ENCODE measurements around the gene AGAP3. TPM values are rescaled to one million over a fixed set of nuclear protein-coding genes. Genes with fewer than 3 reads are reported as not detected.
A peak's percentile ranks its signal among the peaks of the same experiment; 100 is the strongest.

The AGAP3 gene
- total and polyA plus RNA-seq, 2 donors (not counting 1 experiment from before 2014, with no cell fraction given): 32.9 to 34.2 TPM

GRCh38 chr7:151057506-151057988 is 28.7 kb upstream of the AGAP3 start, which contains the start of gene CDK5:
TSS of gene CDK5 (minus strand) at chr7:151057897. CDS start at chr7:151057848, 49 bp downstream.
- Histone ChIP-seq H3K4me1 (ENCODE audit: control insufficient read depth, extremely low read depth, insufficient read depth, low read length) (peaks cover 21% of the 10 kb centered on the region), H3K27me3 (ENCODE audit: control insufficient read depth, insufficient read depth, low read length) (no peaks in the 10 kb centered on the region), H3K9ac (ENCODE audit: insufficient read depth, low read length) (peak within 1 kb of the TSS; percentile 54), H3K4me2 (ENCODE audit: extremely low read depth, insufficient read depth, low read length) (peak within 1 kb of the TSS; percentile 85), H4K20me1 (ENCODE audit: control insufficient read depth, extremely low read depth, insufficient read depth, low read length) (no peaks in the 10 kb centered on the region), H3K36me3 (ENCODE audit: control insufficient read depth, insufficient read depth, low read length) (peaks cover 1% of the 10 kb centered on the region), H3K9me3 (ENCODE audit: control insufficient read depth, insufficient read depth, low read depth, low read length) (no peaks in the 10 kb centered on the region), H3K4me3 (replicated peaks in 1 of 4; ENCODE audit: control extremely low read depth in 1 of 4, insufficient read depth in 1 of 4, low read depth in 3 of 4, low read length in 4 of 4) (peak within 1 kb of the TSS; percentile 61 to 89 (median 78)), H3K27ac (ENCODE audit: insufficient read depth, low read length) (peak within 1 kb of the TSS; percentile 93), H2AFZ (ENCODE audit: low read length) (peak within 1 kb of the TSS; percentile 61), H3K79me2 (ENCODE audit: control insufficient read depth, insufficient read depth, low read length) (peaks cover 26% of the 10 kb centered on the region)
- no peak for DNase-seq (ENCODE audit: low read depth in 2 of 2)
- TF ChIP-seq CTCF (conservative IDR thresholded peaks at IDR 0.05 in 1 of 2, IDR thresholded peaks at IDR 0.05 in 1 of 2; ENCODE audit: low read depth in 1 of 2, low read length in 2 of 2) (no peak), EZH2 (IDR thresholded peaks at IDR 0.05; ENCODE audit: low read length, missing control alignments) (no peak)

GRCh38 chr7:151057989-151058780 is 28.1 kb upstream of the AGAP3 start:
- Histone ChIP-seq H3K9ac (ENCODE audit: insufficient read depth, low read length) (peak overlapping the region; percentile 54), H3K27me3 (ENCODE audit: control insufficient read depth, insufficient read depth, low read length) (no peaks in the 10 kb centered on the region), H3K79me2 (ENCODE audit: control insufficient read depth, insufficient read depth, low read length) (peaks cover 30% of the 10 kb centered on the region), H2AFZ (ENCODE audit: low read length) (peak overlapping the region; percentile 28), H4K20me1 (ENCODE audit: control insufficient read depth, extremely low read depth, insufficient read depth, low read length) (no peaks in the 10 kb centered on the region), H3K4me2 (ENCODE audit: extremely low read depth, insufficient read depth, low read length) (peak overlapping the region; percentile 71), H3K4me3 (replicated peaks in 1 of 4; ENCODE audit: control extremely low read depth in 1 of 4, insufficient read depth in 1 of 4, low read depth in 3 of 4, low read length in 4 of 4) (peak overlapping the region; percentile 34 to 89 (median 58)), H3K27ac (ENCODE audit: insufficient read depth, low read length) (peak overlapping the region; percentile 93), H3K4me1 (ENCODE audit: control insufficient read depth, extremely low read depth, insufficient read depth, low read length) (peaks cover 23% of the 10 kb centered on the region), H3K36me3 (ENCODE audit: control insufficient read depth, insufficient read depth, low read length) (peaks cover 1% of the 10 kb centered on the region), H3K9me3 (ENCODE audit: control insufficient read depth, insufficient read depth, low read depth, low read length) (no peaks in the 10 kb centered on the region)
- TF ChIP-seq EZH2 (IDR thresholded peaks at IDR 0.05; ENCODE audit: low read length, missing control alignments) (no peak), CTCF (conservative IDR thresholded peaks at IDR 0.05 in 1 of 2, IDR thresholded peaks at IDR 0.05 in 1 of 2; ENCODE audit: low read depth in 1 of 2, low read length in 2 of 2) (peak in 1 of 2 donors; percentile 0)
- DNase-seq (ENCODE audit: low read depth in 2 of 2): peak; percentile 100

GRCh38 chr7:151058781-151059366 is 27.4 kb upstream of the AGAP3 start:
- H3K4me1 ChIP-seq (ENCODE audit: control insufficient read depth, extremely low read depth, insufficient read depth, low read length): peaks cover 23% of the 10 kb centered on the region
- TF ChIP-seq CTCF (conservative IDR thresholded peaks at IDR 0.05 in 1 of 2, IDR thresholded peaks at IDR 0.05 in 1 of 2; ENCODE audit: low read depth in 1 of 2, low read length in 2 of 2) (no peak), EZH2 (IDR thresholded peaks at IDR 0.05; ENCODE audit: low read length, missing control alignments) (no peak)
- H3K4me3 ChIP-seq (replicated peaks in 1 of 4; ENCODE audit: control extremely low read depth in 1 of 4, insufficient read depth in 1 of 4, low read depth in 3 of 4, low read length in 4 of 4): peak overlapping the region; percentile 55 to 89 (median 81)
- no peaks in the 10 kb centered on the region for H3K27me3 ChIP-seq (ENCODE audit: control insufficient read depth, insufficient read depth, low read length)
- H3K4me2 ChIP-seq (ENCODE audit: extremely low read depth, insufficient read depth, low read length): peak overlapping the region; percentile 71
- no peaks in the 10 kb centered on the region for H3K9me3 ChIP-seq (ENCODE audit: control insufficient read depth, insufficient read depth, low read depth, low read length)
- no peaks in the 10 kb centered on the region for H4K20me1 ChIP-seq (ENCODE audit: control insufficient read depth, extremely low read depth, insufficient read depth, low read length)
- peak in 1 of 2 donors; percentile 58 for DNase-seq (ENCODE audit: low read depth in 2 of 2)
- peak overlapping the region; percentile 93 for H3K27ac ChIP-seq (ENCODE audit: insufficient read depth, low read length)
- H2AFZ ChIP-seq (ENCODE audit: low read length): no peak overlapping the region
- peak overlapping the region; percentile 74 for H3K9ac ChIP-seq (ENCODE audit: insufficient read depth, low read length)
- H3K36me3 ChIP-seq (ENCODE audit: control insufficient read depth, insufficient read depth, low read length): peaks cover 1% of the 10 kb centered on the region
- peaks cover 33% of the 10 kb centered on the region for H3K79me2 ChIP-seq (ENCODE audit: control insufficient read depth, insufficient read depth, low read length)

All from fibroblast of lung (primary cell).